Measurements from ENCODE around the gene SLC39A10.
"Not testable (repeated sequence)": the region's sequence is repeated elsewhere in the genome, so short reads cannot be mapped to it uniquely, and the experiment has no call there.

The SLC39A10 gene

DNA sequence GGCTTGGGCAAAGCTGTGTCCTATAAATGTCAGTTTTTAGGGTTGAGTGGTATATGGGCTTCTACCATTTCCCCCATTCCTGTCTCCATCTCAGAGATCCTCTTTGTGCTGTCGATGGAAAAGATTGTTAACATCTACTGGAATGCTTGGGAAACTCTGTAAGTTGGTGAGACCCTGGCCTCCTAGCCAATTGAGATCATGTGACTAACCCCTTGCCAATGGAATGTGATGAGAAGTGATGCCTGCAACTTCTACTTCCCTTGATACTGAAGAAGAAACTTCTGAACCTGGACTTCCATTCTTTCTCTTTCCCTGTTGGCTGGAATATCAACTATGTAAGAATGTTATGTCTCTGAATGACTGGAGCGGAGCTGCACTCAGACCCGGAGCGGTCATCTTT lies 14.5 kb downstream of the SLC39A10 start:
- DNase-seq (ENCODE audit: low read depth in 2 of 3, low spot score in 1 of 3) = no peak

GRCh38 chr2:195672674-195673073 lies 15.6 kb downstream of the SLC39A10 start:
- no peak for DNase-seq (ENCODE audit: low read depth in 2 of 3, low spot score in 1 of 3)

DNA sequence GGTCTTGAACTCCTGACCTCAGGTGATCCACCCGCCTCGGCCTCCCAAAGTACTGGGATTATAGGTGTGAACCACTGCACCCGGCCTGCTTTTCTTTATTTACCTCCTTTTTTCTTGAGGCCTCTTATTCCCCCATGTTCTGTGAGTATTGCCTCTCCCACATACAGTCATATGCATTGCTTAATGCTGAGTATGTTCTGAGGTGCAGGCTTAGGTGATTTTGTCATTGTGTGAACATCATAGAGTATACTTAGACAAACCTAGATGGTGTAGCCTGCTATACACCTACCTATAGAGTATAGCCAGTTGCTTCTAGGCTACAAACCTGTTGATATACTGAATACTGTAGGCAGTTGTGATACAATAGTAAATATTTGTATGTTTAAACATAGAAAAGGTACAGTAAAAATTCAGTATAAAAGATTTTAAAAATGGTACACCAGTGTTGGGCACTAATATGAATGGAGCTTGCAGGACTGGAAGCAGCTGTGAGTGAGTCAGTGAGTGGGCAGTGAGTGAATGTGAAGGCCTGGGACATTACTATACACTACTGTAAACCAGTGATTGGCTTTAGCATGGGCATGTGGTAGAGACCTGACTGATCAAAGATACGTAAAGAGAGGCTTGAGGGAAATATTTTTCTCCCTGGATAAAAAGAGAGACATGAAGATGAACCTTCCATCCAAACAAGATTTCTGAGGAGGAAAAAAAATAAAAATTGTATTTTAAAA lies 17.6 kb downstream of the SLC39A10 start:
- DNase-seq (ENCODE audit: low read depth in 2 of 3, low spot score in 1 of 3) = no peak

DNA sequence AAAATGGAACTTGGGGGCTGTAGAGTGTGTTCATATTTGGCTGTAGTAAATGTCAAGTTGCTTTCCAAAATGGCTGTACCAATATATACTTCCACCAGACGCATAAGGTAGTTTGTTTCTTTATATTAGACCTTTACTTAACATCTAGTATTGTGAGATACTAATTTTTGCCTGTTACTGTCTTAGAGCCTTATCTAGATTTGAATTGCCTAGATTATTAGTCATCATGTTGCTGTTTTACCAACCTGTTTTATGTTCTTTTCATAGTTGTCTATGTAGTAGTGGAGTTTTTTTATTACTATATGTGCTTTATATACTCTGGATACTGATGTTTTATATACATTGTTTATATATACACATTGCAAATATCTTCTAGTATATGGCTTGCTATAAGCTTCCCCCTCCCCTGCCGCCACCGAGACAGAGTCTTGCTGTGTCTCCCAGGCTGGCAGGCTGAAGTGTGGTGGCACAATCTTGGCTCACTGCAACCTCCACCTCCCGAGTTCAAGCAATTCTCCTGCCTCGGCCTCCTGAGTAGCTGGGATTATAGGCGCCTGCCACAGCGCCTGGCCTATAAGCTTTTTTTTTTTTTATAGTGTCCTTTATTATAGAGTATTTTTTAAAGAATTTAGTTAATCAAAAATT lies 18.9 kb downstream of the SLC39A10 start:
- no peak for DNase-seq (ENCODE audit: low read depth in 2 of 3, low spot score in 1 of 3)

DNA sequence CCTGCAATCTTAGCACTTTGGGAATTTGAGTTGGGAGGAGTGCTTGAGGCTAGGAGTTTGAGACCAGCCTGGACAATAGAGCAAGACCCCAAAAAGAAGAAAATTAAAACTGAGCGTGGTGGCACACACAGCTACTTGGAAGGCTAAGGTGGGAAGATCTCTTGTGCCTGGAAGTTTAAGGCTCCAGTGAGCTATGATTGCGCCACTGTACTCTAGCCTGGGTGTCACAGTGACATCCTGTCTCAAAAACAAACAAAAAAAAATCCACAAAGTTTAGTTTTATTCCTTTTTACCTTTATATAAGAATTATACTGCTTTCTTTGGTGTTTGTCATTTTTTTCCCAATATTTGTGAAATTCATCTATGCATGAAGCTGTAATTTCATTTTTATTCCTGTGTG lies 20.3 kb downstream of the SLC39A10 start:
- DNase-seq (ENCODE audit: low read depth in 2 of 3, low spot score in 1 of 3) = no peak

GRCh38 chr2:195677884-195678283 lies 20.9 kb downstream of the SLC39A10 start:
- no peak for DNase-seq (ENCODE audit: low read depth in 2 of 3, low spot score in 1 of 3)

GRCh38 chr2:195682077-195682476 lies 25.1 kb downstream of the SLC39A10 start:
- no peak for DNase-seq (ENCODE audit: low read depth in 2 of 3, low spot score in 1 of 3)

GRCh38 chr2:195683174-195683573 lies 26.1 kb downstream of the SLC39A10 start:
- no peak for DNase-seq (ENCODE audit: low read depth in 2 of 3, low spot score in 1 of 3)

- DNase-seq (ENCODE audit: low read depth in 2 of 3, low spot score in 1 of 3) = no peak
Observed at GRCh38 chr2:195686564-195686963, 29.5 kb downstream of the SLC39A10 start.

GRCh38 chr2:195687320-195688086 lies 30.5 kb downstream of the SLC39A10 start:
- DNase-seq (ENCODE audit: low read depth in 2 of 3, low spot score in 1 of 3) = no peak

GRCh38 chr2:195692531-195692930 lies 35.5 kb downstream of the SLC39A10 start:
- DNase-seq (ENCODE audit: low read depth in 2 of 3, low spot score in 1 of 3) = not testable (repeated sequence)

DNA sequence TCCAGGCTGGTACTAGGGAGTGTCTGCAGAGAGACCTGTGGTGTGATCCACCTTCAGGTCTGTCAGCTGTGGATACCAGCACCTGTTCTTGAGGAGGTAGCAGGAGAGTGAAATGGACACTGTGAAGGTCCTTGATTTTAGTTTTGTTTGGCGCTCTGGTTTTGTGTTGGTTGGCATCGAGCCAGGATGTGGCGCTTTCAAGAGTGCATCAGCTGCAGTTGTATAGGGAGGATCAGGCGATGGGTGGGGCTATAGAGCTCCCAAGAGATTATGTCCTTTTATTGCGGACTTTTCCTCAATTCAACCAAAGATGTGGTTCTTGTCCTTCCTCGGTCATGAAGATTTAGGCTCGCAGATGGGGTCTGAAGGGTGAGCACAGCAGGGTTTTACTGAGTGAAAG lies 37.5 kb downstream of the SLC39A10 start:
- no peak for DNase-seq (ENCODE audit: low read depth in 2 of 3, low spot score in 1 of 3)

DNA sequence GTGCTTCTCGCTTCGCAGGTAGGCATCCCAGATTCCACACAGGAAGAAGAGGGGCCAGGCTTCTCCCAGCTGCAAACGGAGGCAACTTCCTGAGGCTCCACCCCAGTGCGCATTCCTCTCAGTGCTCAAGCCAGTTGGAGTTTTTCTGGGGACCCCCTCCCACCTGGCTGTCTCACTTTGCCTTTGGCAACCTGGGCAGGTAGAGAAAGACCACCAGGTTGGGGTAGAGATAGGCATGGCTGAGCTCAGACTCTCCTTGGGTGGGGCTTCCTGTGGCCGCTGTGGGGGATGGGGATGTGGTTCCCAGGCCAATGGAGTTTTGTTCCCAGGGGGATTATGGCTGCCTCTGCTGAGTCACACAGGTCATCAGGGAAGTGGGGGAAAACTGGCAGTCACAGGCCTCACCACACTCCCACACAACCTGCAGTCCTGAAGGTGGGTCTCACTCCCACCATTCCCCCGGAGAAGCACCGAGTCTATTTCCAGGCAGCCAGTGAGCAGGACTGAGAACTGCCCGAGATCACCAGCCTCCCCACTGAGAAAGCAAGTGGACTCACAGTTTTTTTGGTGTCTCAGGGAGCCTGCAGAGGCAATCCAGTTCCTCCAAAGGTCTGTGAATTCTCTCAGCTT lies 38.1 kb downstream of the SLC39A10 start:
- no peak for DNase-seq (ENCODE audit: low read depth in 2 of 3, low spot score in 1 of 3)

DNA sequence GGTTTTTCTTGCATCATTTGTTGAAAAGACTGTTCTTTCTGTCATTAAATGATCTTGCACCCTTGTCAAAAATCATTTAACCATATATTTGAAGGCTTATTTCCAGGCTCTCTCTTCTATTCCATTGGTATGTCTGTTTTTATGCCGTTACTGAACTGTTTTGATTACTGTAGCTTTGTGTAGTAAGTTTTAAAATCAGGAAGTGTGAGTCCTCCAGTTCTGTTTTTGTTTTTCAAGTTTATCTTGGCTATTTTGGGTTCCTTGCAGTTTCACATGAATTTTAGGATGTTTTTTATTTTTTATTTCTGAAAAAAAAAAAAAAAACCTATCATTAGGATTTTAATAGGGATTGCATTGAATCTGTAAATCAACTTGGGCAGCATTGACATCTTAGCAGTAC lies 39.0 kb downstream of the SLC39A10 start:
- DNase-seq (ENCODE audit: low read depth in 2 of 3, low spot score in 1 of 3) = no peak

DNA sequence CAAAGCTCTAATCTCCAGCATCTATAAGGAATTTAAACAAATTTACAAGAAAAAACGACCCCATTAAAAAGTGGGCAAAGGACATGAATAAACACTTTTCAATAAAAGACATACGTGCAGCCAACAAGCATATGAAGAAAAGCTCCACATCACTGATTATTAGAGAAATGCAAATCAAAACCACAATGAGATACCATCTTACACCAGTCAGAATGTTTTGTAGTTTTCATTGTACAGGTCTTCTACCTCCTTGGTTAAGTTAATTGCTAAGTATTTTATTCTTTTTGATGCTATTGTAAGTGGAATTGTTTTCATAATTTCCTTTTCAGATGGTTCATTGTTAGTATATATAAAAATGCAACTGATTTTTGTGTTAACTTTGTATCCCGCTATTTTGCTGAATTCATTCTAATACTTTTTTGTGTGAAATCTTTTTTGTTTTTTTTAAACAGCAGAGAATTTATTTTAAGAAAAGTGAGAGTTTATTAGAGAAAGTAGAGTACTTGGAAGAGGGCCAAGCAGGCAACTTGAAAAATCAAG lies 40.7 kb downstream of the SLC39A10 start:
- DNase-seq (ENCODE audit: low read depth in 2 of 3, low spot score in 1 of 3) = no peak

- no peak for DNase-seq (ENCODE audit: low read depth in 2 of 3, low spot score in 1 of 3)
Observed at GRCh38 chr2:195700480-195700879, 43.5 kb downstream of the SLC39A10 start.

DNA sequence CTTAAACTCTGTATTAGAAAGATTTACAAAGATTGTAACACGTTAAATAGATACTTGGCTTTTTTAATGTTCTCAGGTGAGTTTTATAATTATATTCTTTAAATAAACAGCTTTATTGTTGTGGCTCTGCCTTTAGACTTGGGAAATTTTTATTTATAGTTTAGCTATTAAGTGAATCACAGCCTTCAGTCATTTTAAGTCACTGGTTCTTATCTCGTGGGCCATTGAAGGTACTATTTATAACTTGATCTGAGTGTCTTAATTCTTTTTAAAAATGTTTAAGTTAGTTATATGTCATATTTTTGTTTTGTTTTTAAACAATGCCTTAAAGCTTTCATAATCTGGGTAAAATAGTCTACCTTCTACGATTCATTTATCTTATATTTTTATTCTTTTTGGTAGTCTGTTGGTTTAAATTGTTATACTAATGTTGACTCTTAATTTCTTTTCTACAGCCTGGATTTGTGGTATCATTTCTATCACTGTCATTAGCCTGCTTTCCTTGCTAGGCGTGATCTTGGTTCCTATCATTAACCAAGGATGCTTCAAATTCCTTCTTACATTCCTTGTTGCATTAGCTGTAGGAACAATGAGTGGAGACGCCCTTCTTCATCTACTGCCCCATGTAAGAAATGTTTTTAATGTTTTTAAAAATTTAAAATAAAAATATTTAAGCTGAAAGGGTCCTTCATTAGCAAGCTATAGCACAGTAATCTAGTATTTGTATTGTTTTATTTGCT lies 49.3 kb downstream of the SLC39A10 start:
- no peak for DNase-seq (ENCODE audit: low read depth in 2 of 3, low spot score in 1 of 3)

DNA sequence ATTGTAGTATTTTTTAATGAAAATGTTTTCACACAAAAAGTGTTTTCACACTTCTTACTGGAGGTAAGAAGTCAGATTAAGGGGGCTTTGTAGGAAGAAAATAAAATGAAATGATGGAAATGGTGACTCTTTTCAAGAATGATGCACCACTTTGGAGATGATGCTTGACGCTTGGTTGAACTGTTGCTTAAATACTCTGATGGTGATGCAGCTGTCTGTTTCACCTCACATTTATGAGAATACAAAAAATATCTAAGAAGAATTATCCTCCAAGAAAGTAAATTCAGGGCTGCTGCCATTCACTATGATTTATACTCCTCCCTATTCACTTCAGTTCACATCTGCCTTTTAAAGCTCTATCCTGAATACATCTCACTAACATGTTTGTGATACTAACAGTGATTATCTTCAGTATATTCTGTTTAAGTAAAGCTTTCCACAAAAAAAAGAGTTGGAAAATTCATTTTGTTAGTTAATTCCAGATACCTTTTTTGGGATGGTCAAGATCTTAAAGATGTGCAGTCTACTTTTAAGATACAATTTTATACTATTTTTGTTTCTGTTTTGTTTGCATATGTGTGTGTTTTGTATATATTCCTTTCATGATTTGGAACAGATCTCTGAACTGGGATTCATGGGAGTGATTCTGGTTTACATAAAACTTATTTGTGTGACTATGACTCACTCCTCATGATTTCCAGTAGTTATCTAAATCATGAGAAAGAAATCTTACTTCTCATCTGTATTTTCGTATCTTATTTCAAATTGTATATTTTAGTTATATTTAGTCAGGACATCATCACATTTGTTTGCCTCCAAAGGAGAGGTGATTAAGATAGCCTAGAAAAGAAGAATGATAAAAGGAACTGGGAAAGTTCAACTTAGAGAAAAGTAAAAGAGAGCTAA lies 53.1 kb downstream of the SLC39A10 start:
- no peak for DNase-seq (ENCODE audit: low read depth in 2 of 3, low spot score in 1 of 3)

DNA sequence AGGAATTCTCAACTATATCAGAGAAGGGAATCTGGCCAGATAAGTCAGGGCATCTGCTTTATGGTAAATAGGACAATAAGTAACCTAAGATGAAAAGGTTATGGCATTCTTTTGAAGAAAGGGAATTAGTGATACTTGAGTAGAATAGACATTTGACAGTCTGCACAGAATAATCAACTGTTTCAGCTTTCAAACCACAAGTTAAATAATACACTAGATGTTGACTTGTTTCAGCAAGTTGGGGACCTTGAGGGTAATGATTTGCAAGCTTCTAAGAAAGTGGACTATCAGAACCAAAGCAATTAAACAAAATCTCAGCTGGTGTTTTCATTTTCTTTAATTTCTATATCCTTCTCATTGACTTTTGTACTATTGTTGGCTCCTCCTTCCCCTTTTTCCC lies 54.5 kb downstream of the SLC39A10 start:
- no peak for DNase-seq (ENCODE audit: low read depth in 2 of 3, low spot score in 1 of 3)

GRCh38 chr2:195716466-195716865 lies 59.4 kb downstream of the SLC39A10 start:
- DNase-seq (ENCODE audit: low read depth in 2 of 3, low spot score in 1 of 3) = no peak
